ENCODE results near the gene TENM3. TPM values are rescaled to one million over a fixed set of nuclear protein-coding genes. Genes with fewer than 3 reads are reported as not detected.

TENM3 gene
- total RNA-seq, 1 experiment from 2014 or later: not detected

DNA sequence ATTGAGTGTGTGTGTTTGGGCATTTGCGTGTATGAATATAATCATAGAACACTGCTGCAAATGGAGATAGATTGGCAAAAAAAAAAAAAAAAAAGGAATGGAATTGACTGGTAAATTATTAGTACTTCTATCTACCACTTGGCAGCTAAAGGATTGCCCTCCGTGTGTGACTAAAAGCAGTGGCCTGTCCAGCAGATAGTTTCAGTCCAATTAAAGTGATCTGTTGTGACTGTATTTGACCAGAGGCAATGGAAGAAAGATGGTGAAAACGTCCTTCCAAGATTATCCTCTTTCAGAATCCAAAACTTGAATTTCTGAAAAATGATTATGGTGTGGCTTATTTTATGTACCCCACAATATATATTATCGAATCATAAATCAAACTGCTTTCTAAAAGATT is 19.5 kb upstream of the TENM3 start:
- Histone ChIP-seq H3F3A (ENCODE audit: insufficient read depth, low read depth) (no peaks in the 10 kb centered on the region), H3K36me3 (ENCODE audit: low read depth) (no peaks in the 10 kb centered on the region), H2AFZ (no peak overlapping the region), H3K27ac (no peak overlapping the region), H3K4me3 (no peak overlapping the region), H3K9me3 (ENCODE audit: insufficient read depth, low read depth) (no peaks in the 10 kb centered on the region), H3K79me2 (ENCODE audit: low read depth) (no peaks in the 10 kb centered on the region), H3K4me2 (no peak overlapping the region), H4K20me1 (ENCODE audit: insufficient read depth) (no peaks in the 10 kb centered on the region), H3K9me2 (ENCODE audit: insufficient read depth) (no peaks in the 10 kb centered on the region), H3K4me1 (replicated peaks; ENCODE audit: insufficient read depth) (no peaks in the 10 kb centered on the region), H3K27me3 (ENCODE audit: insufficient read depth, low read depth) (peaks cover 11% of the 10 kb centered on the region; the same call in 1 of the 2 replicates)
- intact Hi-C loops (cut with micrococcal nuclease; ENCODE audit: unreplicated experiment): no loop called here
- DNase-seq: no peak
- CTCF ChIA-PET: no interaction called here
- POLR2A ChIA-PET (ENCODE audit: unreplicated experiment): no interaction called here
- TF ChIP-seq EZH2 (IDR thresholded peaks at IDR 0.05; ENCODE audit: low read depth): no peak
- TF ChIP-seq CTCF (conservative IDR thresholded peaks at IDR 0.05): no peak
- no TSS peak for BruUV-seq (replicated peaks)

- no peak overlapping the region for H3K27ac ChIP-seq
- H2AFZ ChIP-seq: no peak overlapping the region
- TF ChIP-seq EZH2 (IDR thresholded peaks at IDR 0.05; ENCODE audit: low read depth) (no peak), CTCF (conservative IDR thresholded peaks at IDR 0.05) (no peak)
- ChIA-PET CTCF (no interaction called here), POLR2A (ENCODE audit: unreplicated experiment) (no interaction called here)
- H3K4me3 ChIP-seq: no peak overlapping the region
- BruUV-seq (replicated peaks): no TSS peak
- intact Hi-C loops (cut with micrococcal nuclease; ENCODE audit: unreplicated experiment): no loop called here
- H3K79me2 ChIP-seq (ENCODE audit: low read depth): no peaks in the 10 kb centered on the region
- H3K4me2 ChIP-seq: no peak overlapping the region
- no peaks in the 10 kb centered on the region for H3K9me3 ChIP-seq (ENCODE audit: insufficient read depth, low read depth)
- no peak for DNase-seq
- no peaks in the 10 kb centered on the region for H4K20me1 ChIP-seq (ENCODE audit: insufficient read depth)
- H3K4me1 ChIP-seq (replicated peaks; ENCODE audit: insufficient read depth): no peaks in the 10 kb centered on the region
- H3K27me3 ChIP-seq (ENCODE audit: insufficient read depth, low read depth): peaks cover 11% of the 10 kb centered on the region; the same call in 1 of the 2 replicates
- H3F3A ChIP-seq (ENCODE audit: insufficient read depth, low read depth): no peaks in the 10 kb centered on the region
- no peaks in the 10 kb centered on the region for H3K36me3 ChIP-seq (ENCODE audit: low read depth)
- no peaks in the 10 kb centered on the region for H3K9me2 ChIP-seq (ENCODE audit: insufficient read depth)
These were observed 18.9 kb upstream of the TENM3 start for GRCh38 chr4:182224192-182224850.

DNA sequence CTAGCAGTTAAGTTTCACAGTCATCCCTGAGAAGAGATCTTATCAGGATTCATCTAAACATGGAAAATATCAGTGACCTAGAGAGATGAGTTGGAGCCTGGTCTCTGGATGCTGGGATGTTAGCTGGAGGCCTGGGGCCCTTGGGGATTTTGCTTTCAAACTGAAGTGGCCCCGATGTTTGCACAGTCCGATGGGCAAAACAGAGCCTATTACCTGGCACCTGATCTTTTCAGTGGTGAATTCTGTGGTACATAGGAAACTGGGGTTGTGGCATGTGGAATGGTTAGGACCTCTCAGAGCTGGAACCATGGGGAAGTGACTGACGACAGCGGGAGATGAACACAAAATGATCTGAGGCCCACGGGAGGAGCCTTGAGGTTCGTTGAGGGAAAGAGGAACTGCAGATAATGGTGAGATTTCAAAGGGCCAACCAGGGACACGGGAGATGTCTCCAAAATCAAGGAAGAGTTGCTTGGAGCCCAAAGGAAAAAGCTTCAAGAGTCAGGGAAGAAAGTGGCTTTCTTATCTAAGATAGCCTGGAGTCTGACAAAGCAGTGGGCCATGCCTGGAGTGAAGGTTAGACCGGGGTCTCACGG is 17.8 kb upstream of the TENM3 start:
- intact Hi-C loops (cut with micrococcal nuclease; ENCODE audit: unreplicated experiment): no loop called here
- ChIA-PET CTCF (no interaction called here), POLR2A (ENCODE audit: unreplicated experiment) (no interaction called here)
- H3K4me3 ChIP-seq: no peak overlapping the region
- peaks cover 11% of the 10 kb centered on the region; the same call in 1 of the 2 replicates for H3K27me3 ChIP-seq (ENCODE audit: insufficient read depth, low read depth)
- H3F3A ChIP-seq (ENCODE audit: insufficient read depth, low read depth): no peaks in the 10 kb centered on the region
- no peak for DNase-seq
- H3K4me1 ChIP-seq (replicated peaks; ENCODE audit: insufficient read depth): no peaks in the 10 kb centered on the region
- TF ChIP-seq EZH2 (IDR thresholded peaks at IDR 0.05; ENCODE audit: low read depth) (no peak), CTCF (conservative IDR thresholded peaks at IDR 0.05) (no peak)
- no peak overlapping the region for H3K27ac ChIP-seq
- BruUV-seq (replicated peaks): no TSS peak
- no peaks in the 10 kb centered on the region for H3K9me2 ChIP-seq (ENCODE audit: insufficient read depth)
- H3K79me2 ChIP-seq (ENCODE audit: low read depth): no peaks in the 10 kb centered on the region
- H3K4me2 ChIP-seq: no peak overlapping the region
- no peaks in the 10 kb centered on the region for H4K20me1 ChIP-seq (ENCODE audit: insufficient read depth)
- no peaks in the 10 kb centered on the region for H3K36me3 ChIP-seq (ENCODE audit: low read depth)
- no peak overlapping the region for H2AFZ ChIP-seq
- no peaks in the 10 kb centered on the region for H3K9me3 ChIP-seq (ENCODE audit: insufficient read depth, low read depth)
